PC-9 (cell line): Measurements from ENCODE around the gene DLGAP4.

Source experiments
- EZH2 ChIP-seq: fragments of 200-600 bp; sonication (generic); IDR thresholded peaks from 2 replicates; pipeline ENCODE4 v1.8.0; 2017; ENCODE audit warnings: antibody characterized with exemption, low read depth
- TF ChIP-seq, protein P1 (sequence below): fragments of 200-600 bp; sonication (generic); conservative IDR thresholded peaks from 2 replicates; pipeline ENCODE4 v1.6.1; 2017; ENCODE audit warnings: mixed run types, antibody characterized with exemption, mild to moderate bottlenecking, moderate library complexity

GRCh38 chr20:36550790-36551299 lies 244.7 kb downstream of the DLGAP4 start:
- TF ChIP-seq EZH2 = no peak
- TF ChIP-seq, protein P1, sequence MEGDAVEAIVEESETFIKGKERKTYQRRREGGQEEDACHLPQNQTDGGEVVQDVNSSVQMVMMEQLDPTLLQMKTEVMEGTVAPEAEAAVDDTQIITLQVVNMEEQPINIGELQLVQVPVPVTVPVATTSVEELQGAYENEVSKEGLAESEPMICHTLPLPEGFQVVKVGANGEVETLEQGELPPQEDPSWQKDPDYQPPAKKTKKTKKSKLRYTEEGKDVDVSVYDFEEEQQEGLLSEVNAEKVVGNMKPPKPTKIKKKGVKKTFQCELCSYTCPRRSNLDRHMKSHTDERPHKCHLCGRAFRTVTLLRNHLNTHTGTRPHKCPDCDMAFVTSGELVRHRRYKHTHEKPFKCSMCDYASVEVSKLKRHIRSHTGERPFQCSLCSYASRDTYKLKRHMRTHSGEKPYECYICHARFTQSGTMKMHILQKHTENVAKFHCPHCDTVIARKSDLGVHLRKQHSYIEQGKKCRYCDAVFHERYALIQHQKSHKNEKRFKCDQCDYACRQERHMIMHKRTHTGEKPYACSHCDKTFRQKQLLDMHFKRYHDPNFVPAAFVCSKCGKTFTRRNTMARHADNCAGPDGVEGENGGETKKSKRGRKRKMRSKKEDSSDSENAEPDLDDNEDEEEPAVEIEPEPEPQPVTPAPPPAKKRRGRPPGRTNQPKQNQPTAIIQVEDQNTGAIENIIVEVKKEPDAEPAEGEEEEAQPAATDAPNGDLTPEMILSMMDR = no peak
